Stimulated activated CD8-positive, alpha-beta memory T cell treated with anti-CD3 and anti-CD28 coated beads, Interleukin-15, amount 100 ng/mL, for 4 hours (primary cell): ENCODE results near the gene THSD7B.
"Not testable (repeated sequence)": the region's sequence is repeated elsewhere in the genome, so short reads cannot be mapped to it uniquely, and the experiment has no call there.

Source experiments
- DNase-seq, 2 donors: peaks; one replicate each; pipeline ENCODE4 v3.0.0-alpha.2; 2020; ENCODE audit warnings: low read depth in 2 of 2

THSD7B gene

GRCh38 chr2:137252934-137253333, 487.6 kb downstream of the THSD7B start:
- no peak for DNase-seq

GRCh38 chr2:137254052-137254451, 488.7 kb downstream of the THSD7B start:
- no peak for DNase-seq

DNA sequence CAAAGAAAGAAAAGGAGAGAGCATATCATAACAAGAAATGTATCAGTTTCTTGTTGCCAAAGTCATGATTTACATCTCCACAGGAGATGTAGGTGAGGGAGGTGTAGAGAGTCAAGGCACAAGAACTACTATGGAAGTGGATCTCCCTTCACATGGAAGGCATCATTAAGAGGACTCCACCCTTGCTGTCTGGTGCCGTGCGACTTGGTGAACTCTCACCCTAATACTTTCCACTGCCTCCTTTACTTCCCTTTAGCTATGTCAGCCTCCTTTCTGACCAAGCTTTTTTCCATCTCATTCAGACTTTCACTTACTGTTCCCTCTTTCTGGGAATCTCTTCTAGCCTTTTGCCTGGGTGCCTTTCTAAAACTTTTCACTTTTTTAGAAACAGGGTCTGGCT, 490.0 kb downstream of the THSD7B start:
- no peak for DNase-seq

DNA sequence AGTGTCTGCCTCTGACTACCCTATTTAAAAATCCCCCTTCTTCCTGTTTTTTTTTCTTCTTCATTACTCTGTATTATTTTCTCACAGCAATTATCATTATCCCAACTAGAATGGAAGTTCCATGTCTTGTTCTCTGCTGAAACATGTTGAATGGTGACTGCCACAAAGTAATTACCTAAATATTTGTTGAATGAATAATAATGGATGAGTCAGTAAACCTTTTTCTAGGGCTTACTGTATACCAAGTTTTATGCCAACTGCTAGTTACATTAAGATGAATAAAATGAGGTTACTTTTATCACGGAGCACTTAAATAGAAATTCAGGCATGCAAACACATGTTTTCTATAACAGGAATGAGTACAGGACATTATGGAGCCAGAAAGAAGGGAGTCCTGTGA, 490.6 kb downstream of the THSD7B start:
- no peak for DNase-seq

DNA sequence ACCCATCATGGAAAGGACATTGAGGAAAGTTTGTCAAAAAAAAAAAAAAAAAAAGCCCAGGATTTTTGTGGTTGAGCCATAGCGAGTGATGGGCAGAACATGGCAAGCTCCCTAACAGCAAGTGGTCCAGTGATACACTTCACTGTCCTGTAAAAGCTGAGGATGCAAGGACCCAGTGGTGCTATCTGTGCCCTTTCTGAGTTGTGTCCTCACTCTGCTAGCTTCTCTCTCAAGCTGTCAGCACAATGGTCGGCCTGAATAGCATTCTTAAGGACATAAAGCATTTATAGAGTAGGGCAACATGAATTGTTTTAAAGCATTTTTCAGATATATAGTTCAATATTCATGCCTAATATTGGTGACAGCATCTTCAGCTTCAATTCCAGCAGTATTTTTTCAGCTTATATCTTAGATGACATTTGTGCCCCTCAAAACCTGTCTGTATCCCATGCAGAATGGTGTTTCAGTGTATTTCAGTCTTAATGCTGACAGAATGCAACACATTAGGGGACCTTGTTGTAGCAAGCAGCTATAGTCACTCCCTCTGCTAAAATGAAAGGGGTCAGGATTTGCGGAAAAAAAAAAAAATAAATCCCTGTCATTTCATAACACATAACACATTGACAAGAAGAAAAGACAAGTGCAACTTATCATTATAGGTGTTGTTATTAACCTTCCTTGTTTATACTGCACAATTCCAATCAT, 496.7 kb downstream of the THSD7B start:
- DNase-seq, result no peak

DNA sequence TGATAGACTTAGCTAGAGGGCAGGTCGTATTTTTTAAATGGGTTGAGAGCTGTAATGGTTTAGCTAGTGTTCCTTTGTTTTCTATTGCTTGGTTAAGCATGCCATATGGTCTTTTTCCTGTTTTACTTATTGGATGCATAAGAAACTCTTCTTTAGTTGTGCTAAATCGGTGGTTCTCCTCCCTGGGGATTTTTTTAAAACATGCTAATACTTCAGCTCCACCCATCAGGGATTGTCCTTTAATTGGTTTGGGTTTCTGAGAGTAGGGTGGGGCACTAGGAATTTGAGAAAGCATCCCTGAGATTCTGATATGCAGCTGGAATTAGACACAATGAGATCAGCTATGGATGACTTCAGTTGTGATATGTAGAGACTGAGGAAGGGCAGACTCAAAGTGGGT, 497.2 kb downstream of the THSD7B start:
- DNase-seq, result no peak

GRCh38 chr2:137287913-137288639, 522.7 kb downstream of the THSD7B start:
- DNase-seq, result no peak

DNA sequence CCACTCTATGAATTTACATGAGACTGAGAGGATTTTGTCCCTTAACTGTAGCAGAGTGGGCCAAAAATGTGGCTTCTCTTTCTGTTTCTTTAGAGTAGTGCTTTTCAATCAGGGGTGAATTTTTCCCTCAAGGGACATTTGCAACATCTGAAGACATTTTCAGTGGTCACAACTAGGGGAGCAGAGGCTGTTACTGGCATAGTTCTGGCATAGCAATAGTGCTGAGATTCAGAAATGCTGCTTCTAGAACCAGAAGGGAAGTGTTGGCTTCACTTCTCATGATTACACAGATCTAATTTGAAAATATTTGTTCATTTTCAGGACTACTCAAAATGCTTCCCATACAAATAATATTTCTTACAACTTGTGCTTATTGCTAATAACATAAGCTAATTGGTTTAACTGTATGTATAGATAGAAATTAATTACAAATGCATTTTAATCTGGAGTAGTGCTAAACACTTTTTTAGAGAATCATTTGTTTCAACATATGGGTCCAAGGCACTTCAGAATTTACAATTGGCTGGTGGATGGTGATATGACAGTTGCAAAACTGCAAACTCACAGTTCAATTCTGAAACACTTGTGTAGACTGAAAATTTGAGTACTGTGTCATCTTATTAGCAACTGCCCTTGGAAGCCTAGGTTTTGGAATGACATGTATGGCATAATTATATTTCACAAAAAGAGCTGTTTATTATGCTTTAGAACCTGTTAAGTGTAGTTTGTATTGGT, 526.7 kb downstream of the THSD7B start:
- no peak for DNase-seq

DNA sequence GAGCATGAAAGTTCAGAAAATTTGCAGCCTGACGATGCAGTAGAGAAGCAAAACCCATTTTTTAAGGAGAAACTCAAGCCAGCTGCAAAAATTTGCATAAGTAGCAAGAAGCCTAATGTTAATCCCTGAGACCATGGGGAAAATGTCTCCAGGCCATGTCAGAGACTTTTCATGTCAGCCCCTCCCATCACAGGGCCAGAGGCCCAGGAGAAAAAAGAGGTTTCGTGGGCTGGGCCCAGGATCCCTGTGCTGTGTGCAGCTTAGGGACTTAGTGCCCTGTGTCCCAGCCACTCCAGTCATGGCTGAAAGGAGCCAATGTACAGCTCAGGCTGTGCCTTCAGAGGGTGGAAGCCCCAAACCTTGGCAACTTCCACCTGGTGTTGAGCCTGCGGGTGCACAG, 533.0 kb downstream of the THSD7B start:
- DNase-seq, result no peak

DNA sequence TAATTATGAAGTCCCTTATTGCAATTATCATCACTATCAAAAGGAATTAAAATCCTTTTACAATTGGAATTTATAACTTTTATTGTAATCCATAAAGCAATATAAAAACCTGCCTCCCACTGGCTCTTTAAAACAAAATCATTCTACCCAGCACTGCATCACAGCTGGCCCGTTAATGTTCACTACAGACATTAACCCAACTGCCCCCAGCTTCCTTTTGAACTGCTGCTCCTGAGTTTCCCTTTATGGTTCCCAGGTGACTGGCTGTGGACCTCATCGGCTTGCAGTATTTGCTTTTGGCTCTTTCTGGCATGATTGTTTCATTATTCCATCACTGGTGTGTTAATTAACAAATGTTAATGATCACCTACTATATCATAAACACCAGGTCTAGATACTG, 535.6 kb downstream of the THSD7B start:
- DNase-seq, result no peak

DNA sequence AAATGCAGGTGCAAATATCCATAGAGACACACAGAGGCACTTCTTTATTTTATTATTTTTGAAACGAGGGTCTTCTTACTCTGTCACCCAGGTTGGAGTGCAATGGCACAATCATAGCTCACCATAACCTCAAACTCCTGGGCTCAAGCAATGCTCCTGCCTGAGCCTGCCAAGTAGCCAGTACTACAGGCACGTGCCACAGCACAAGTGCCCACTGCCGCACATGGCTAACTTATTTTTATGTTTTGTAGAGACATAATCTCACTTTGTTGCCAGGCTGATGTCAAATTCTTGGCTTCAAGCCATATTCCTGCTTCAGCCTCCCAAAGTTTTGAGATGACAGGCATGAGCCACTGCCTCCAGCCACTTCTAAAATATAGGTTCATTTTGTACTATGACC, 537.6 kb downstream of the THSD7B start:
- DNase-seq, result no peak

DNA sequence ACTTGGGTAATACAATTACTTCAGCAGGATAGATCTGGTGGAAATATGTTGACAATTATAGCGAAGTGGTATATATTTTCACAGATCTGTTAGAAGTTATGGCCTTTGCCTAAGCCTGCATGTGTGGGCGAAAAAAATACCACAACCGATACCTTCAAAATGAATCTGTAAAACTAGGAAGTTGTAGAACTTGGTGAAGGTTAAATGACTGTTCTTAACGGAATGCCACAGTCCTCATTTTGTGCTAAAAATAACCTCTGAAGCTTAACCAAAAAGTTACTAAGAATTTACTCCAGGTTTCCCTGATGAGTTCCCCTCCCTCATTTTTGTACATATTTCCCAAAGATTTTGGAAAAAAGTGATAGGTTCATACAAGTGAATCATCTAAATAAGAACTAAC, 550.7 kb downstream of the THSD7B start:
- DNase-seq, result no peak

DNA sequence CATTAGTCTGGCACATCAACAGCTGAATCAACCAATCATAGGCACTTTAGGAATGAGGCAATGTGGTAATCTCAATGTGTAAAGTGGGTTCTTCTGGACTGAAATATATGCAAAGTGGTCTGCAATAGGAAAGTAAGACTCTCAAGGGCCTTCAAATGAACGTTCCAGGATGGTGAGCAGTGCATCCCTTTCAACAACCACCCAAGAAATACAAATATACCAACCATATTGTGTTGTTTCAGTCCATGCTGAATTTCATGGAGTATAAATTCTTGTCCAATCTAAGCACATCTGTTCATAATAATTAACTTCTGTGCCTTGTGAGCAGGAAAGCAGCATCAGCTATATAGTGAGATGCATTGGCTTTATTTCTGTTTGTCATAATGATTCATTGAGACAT, 556.2 kb downstream of the THSD7B start:
- DNase-seq, result no peak

DNA sequence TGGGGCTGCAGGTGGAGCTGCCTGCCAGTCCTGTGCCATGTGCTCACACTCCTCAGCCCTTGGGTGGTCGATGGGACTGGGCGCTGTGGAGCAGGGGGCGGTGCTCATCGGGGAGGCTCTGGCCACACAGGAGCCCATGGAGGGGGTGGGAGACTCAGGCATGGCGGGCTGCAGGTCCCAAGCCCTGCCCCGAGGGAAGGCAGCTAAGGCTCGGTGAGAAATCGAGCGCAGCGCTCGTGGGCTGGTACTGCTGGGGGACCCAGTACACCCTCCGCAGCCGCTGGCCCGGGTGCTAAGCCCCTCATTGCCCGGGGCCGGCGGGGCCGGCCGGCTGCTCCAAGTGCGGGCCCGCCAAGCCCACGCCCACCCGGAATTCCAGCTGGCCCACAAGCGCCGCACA, 566.2 kb downstream of the THSD7B start:
- not testable (repeated sequence) for DNase-seq

DNA sequence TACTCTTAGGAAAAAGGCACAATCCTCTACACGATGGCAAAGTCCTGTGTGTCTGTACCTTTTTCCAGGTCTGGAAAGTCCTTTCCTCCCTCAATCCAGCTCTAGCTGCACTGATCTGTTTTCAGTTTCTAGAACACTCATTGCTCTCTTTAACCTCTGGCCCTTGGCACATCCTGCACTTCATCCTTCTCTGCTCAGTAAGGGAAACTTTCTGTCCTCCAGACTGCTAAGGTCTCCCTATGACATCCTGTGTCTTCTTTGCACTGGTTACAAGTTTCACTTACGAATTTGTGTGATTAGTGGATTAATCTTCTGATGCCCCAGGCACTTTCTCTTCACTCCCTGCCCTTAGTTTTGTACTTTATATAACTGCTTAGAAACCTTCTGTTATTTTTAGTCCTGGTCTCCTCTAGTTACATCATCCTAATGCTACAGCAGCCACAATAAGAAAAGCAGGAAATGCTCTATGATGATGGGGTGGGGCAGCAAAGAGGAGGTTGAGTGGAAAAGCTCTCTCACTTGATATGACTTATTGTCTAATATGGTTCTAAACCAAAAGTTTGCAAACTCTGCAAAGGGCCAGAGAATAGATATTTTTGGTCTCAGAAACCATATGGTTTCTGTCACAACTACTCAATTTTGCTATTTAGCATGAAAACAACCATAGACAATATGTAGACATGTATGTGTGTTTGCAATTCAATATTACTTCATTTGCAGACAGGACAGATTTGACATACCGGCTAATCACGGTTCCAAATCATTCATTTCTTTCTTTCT, 568.2 kb downstream of the THSD7B start:
- no peak for DNase-seq

- DNase-seq, result no peak
Observed at GRCh38 chr2:137336067-137336466, 570.7 kb downstream of the THSD7B start.

DNA sequence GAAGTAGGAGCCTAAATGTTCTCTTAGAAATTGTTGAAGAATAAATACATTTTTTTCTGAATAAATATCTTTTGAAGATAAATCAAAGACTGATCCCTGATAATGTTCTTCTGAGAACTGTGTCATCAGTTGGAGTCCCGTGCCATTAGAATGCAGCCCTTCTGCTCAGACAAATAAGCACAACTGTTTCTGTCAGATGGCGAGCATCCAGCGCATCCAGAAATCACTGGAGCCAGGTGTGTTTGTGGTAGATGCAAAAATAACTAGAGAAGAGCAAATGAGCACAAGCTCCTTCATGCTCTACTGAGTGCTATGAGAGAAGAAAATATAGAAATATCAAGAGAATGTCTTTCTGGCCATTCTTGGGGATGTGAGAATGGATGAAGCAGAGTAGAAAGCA, 573.7 kb downstream of the THSD7B start:
- no peak for DNase-seq

DNA sequence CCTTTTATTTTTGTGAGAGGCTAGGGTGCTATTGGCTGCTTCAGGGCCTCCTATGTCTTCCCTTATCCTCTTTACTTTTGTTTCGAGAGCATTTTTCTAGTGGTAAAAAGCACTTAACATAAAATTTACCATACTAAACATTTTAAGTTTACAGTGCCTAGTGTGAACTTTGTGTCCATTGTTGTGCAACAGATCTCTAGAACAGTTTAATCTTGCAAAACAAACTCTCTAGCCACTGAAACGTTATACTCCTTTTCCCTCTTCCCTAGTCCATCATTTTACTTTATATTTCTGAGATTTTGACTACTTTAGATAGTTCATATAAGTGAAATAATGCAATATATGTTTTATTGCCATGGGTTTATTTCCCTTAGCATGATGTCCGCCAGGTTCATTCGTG, 580.6 kb downstream of the THSD7B start:
- no peak for DNase-seq

DNA sequence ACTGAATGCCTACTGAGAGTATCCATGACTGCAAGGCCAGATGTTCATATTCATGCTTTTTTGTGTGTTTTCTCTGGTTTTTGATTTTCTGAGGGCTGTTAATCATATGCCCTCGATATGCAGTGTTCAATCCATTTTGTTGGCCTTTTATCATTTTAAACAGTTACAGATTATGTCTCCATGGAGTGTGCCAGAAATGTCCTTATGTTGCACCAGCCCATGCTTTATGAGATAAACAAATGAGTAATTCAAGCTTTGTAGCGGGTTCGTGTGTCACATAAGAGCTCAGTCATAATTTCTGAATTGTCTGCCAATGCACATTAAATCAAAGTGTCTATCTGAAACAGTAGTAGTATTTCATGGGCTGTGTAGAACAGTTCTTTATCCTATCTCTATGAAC, 583.0 kb downstream of the THSD7B start:
- DNase-seq, result no peak

DNA sequence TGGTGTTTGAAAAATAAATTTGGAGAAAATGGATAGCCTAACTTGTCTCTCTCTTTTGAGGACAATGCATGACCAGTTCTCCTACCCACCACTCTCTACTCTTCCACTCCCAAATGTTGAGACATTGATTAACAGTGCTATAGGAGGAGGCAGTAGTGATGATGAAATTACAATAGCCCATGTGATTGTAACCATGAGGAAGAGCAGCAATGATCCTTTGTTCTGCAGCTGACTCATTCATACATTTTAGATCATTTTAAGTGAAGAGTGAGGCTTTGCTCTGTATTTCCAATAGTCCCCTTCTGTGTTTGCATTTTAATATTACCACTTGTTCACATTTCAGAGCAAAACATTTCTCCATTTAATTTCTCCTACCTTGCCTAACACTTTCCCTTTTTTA, 592.3 kb downstream of the THSD7B start:
- DNase-seq, result no peak

- DNase-seq, result no peak
Observed at GRCh38 chr2:137367361-137367760, 602.0 kb downstream of the THSD7B start.

DNA sequence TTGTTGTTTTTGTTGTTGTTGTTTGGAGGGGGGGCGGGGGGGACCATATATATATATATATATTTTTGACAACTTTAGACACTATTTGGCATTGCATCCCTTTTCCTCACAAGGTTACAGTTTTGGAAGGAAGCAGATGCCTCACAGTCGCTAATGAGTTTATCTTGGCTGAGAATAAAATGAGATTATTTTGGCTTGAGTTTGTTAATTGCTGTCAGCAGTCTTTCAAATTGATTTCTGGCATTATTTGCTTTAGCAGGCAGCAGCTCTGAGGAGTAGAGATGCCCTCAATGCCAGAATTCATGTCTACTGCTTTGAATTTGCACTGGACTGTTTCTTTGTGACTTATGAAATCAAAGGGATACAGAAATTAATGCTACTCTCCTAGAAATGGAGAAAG, 603.8 kb downstream of the THSD7B start:
- no peak for DNase-seq
